IMR-90 (cell line): ENCODE data around the gene RDH13. TPM values are rescaled to one million over a fixed set of nuclear protein-coding genes. Genes with fewer than 3 reads are reported as not detected.

Source experiments
- ATAC-seq: fragments of 200-7000 bp; cut with Tn5 transposase; 2 replicates; pipeline ENCODE4 v1.9.1; 2020; ENCODE audit warnings: low read depth, mild to moderate bottlenecking, moderate library complexity
- BruUV-seq: library from RNA; stranded (reverse); fragments of 400-500 nt; replicated peaks from 2 replicates; lab custom pipeline; 2021; lab: Mats Ljungman, UMichigan
- CTCF ChIA-PET: fragments of 300-600 bp; formaldehyde crosslinking; extraction: SDS; loops from one replicate; lab custom pipeline; 2021; ENCODE audit warnings: antibody characterized with exemption; lab: Yijun Ruan, JAX
- POLR2A ChIA-PET: fragments of 300-600 bp; sonication (Branson Sonifier 250); formaldehyde crosslinking; loops from one replicate; lab custom pipeline; 2022; ENCODE audit warnings: antibody characterized with exemption; ENCODE audit not compliant: unreplicated experiment; lab: Charles Lee
- DNase-seq: peaks from one replicate; pipeline ENCODE4 v3.0.0; 2013
- H2AFZ ChIP-seq: replicated peaks from 2 replicates; pipeline ENCODE3; 2013; ENCODE audit warnings: low read length, mild to moderate bottlenecking; ENCODE audit not compliant: poor library complexity
- H2AK5ac ChIP-seq: 2 replicates; pipeline ENCODE4 v1.6.1; 2013; ENCODE audit warnings: low read depth, low read length, inconsistent platforms
- H2AK9ac ChIP-seq: replicated peaks from 2 replicates; pipeline ENCODE3; 2013; ENCODE audit warnings: mild to moderate bottlenecking, low read depth, low read length, moderate library complexity; ENCODE audit not compliant: poor library complexity
- H2BK120ac ChIP-seq: 2 replicates; pipeline ENCODE4 v1.6.1; 2013; ENCODE audit warnings: low read depth, low read length, inconsistent platforms
- H2BK15ac ChIP-seq: 3 replicates; pipeline ENCODE4 v1.6.1; 2013; ENCODE audit warnings: low read depth, low read length, inconsistent platforms
- H2BK20ac ChIP-seq: 2 replicates; pipeline ENCODE4 v1.6.1; 2013; ENCODE audit warnings: low read depth, mild to moderate bottlenecking, inconsistent platforms, low read length, moderate library complexity
- H2BK5ac ChIP-seq: 2 replicates; pipeline ENCODE4 v1.6.1; 2013; ENCODE audit warnings: mild to moderate bottlenecking, low read depth, low read length, inconsistent platforms; ENCODE audit not compliant: poor library complexity, severe bottlenecking
- H3K14ac ChIP-seq: replicated peaks from 2 replicates; pipeline ENCODE4 v1.6.1; 2013; ENCODE audit warnings: low read depth, low read length, inconsistent platforms
- H3K18ac ChIP-seq: 2 replicates; pipeline ENCODE4 v1.6.1; 2013; ENCODE audit warnings: low read depth, low read length, control low read depth
- H3K23ac ChIP-seq: 2 replicates; pipeline ENCODE4 v1.6.1; 2013; ENCODE audit warnings: low read depth, low read length, inconsistent platforms
- H3K27ac ChIP-seq: 2 replicates; pipeline ENCODE4 v1.5.1; 2013; ENCODE audit warnings: mild to moderate bottlenecking, control low read depth, low read length; ENCODE audit not compliant: insufficient read depth
- H3K27me3 ChIP-seq: 2 replicates; pipeline ENCODE4 v1.6.1; 2013; ENCODE audit warnings: low read length; ENCODE audit not compliant: control insufficient read depth, insufficient read depth
- H3K36me3 ChIP-seq: 2 replicates; pipeline ENCODE4 v1.6.1; 2013; ENCODE audit warnings: low read length, mixed read lengths; ENCODE audit not compliant: control insufficient read depth, insufficient read depth
- H3K4ac ChIP-seq: 2 replicates; pipeline ENCODE4 v1.6.1; 2013; ENCODE audit warnings: low read depth, low read length, inconsistent platforms
- H3K4me1 ChIP-seq: 2 replicates; pipeline ENCODE4 v1.6.1; 2013; ENCODE audit warnings: low read length, mixed read lengths; ENCODE audit not compliant: control insufficient read depth, insufficient read depth
- H3K4me2 ChIP-seq: 2 replicates; pipeline ENCODE4 v1.6.1; 2013; ENCODE audit warnings: low read depth, mild to moderate bottlenecking, control low read depth, low read length, moderate library complexity
- H3K4me3 ChIP-seq: 2 replicates; pipeline ENCODE4 v1.5.1; 2013; ENCODE audit warnings: low read depth, mild to moderate bottlenecking, control low read depth, low read length, moderate library complexity; ENCODE audit not compliant: insufficient read depth
- H3K56ac ChIP-seq: 2 replicates; pipeline ENCODE4 v1.6.1; 2013; ENCODE audit warnings: low read length, inconsistent platforms; ENCODE audit not compliant: insufficient read depth; ENCODE audit errors: extremely low read depth
- H3K79me1 ChIP-seq, 2 experiments: 2 replicates each; pipeline ENCODE4 v1.6.1; 2013; ENCODE audit warnings: low read length in 2 of 2, inconsistent platforms in 1 of 2, low read depth in 1 of 2
- H3K9ac ChIP-seq: 2 replicates; pipeline ENCODE4 v1.6.1; 2013; ENCODE audit warnings: low read depth, low read length, control low read depth
- H3K9me1 ChIP-seq: 2 replicates; pipeline ENCODE4 v1.6.1; 2013; ENCODE audit warnings: low read length, inconsistent platforms; ENCODE audit not compliant: insufficient read depth
- H3K9me3 ChIP-seq: 2 replicates; pipeline ENCODE4 v1.6.1; 2013; ENCODE audit warnings: low read length; ENCODE audit not compliant: control insufficient read depth, insufficient read depth
- H4K20me1 ChIP-seq: 2 replicates; pipeline ENCODE4 v1.6.1; 2013; ENCODE audit warnings: low read length, inconsistent platforms; ENCODE audit not compliant: insufficient read depth
- H4K5ac ChIP-seq: 2 replicates; pipeline ENCODE4 v1.6.1; 2013; ENCODE audit warnings: mild to moderate bottlenecking, low read depth, low read length, control low read depth
- H4K8ac ChIP-seq, 2 experiments: 2 replicates each; pipeline ENCODE4 v1.6.1; 2013; ENCODE audit warnings: low read depth in 2 of 2, low read length in 2 of 2, control low read depth in 1 of 2, inconsistent platforms in 1 of 2
- H4K91ac ChIP-seq: 2 replicates; pipeline ENCODE4 v1.6.1; 2013; ENCODE audit warnings: low read depth, low read length, inconsistent platforms; ENCODE audit not compliant: insufficient read depth
- BHLHE40 ChIP-seq: fragments of 150-350 bp; IDR thresholded peaks from 2 replicates; pipeline ENCODE4 v1.6.1; 2016; ENCODE audit warnings: mild to moderate bottlenecking, low read depth, low read length
- CEBPB ChIP-seq: IDR thresholded peaks from 2 replicates; pipeline ENCODE4 v1.6.1; 2012; ENCODE audit warnings: low read depth, low read length, improper control_type of control experiment
- CHD1 ChIP-seq: IDR thresholded peaks from 2 replicates; pipeline ENCODE4 v1.6.1; 2012; ENCODE audit warnings: low read depth, low read length, improper control_type of control experiment
- CTCF ChIP-seq: conservative IDR thresholded peaks from 2 replicates; pipeline ENCODE4 v1.5.1; 2012; ENCODE audit warnings: mild to moderate bottlenecking, low read depth, low read length, improper control_type of control experiment
- ELK1 ChIP-seq: fragments of 150-350 bp; IDR thresholded peaks from 2 replicates; pipeline ENCODE4 v1.6.1; 2016; ENCODE audit warnings: low read depth, mild to moderate bottlenecking, low read length, moderate library complexity, borderline replicate concordance
- FOS ChIP-seq: fragments of 150-350 bp; IDR thresholded peaks from 2 replicates; pipeline ENCODE4 v1.6.1; 2016; ENCODE audit warnings: low read depth, low read length
- MAFK ChIP-seq: IDR thresholded peaks from 2 replicates; pipeline ENCODE4 v1.6.1; 2012; ENCODE audit warnings: low read depth, low read length, improper control_type of control experiment
- MAZ ChIP-seq: IDR thresholded peaks from 2 replicates; pipeline ENCODE4 v1.6.1; 2012; ENCODE audit warnings: low read depth, mild to moderate bottlenecking, low read length, improper control_type of control experiment, moderate library complexity, borderline replicate concordance
- MXI1 ChIP-seq: IDR thresholded peaks from 2 replicates; pipeline ENCODE4 v1.6.1; 2012; ENCODE audit warnings: low read depth, mild to moderate bottlenecking, low read length, moderate library complexity, borderline replicate concordance
- NFE2L2 ChIP-seq: fragments of 150-350 bp; IDR thresholded peaks from 2 replicates; pipeline ENCODE4 v1.6.1; 2016; ENCODE audit warnings: low read depth, mild to moderate bottlenecking, low read length
- POLR2A ChIP-seq: IDR thresholded peaks from 2 replicates; pipeline ENCODE4 v1.6.1; 2012; ENCODE audit warnings: mild to moderate bottlenecking, low read depth, low read length
- RAD21 ChIP-seq: IDR thresholded peaks from 2 replicates; pipeline ENCODE4 v1.6.1; 2012; ENCODE audit warnings: low read length, improper control_type of control experiment
- RCOR1 ChIP-seq: IDR thresholded peaks from 2 replicates; pipeline ENCODE4 v1.6.1; 2012; ENCODE audit warnings: mild to moderate bottlenecking, low read length, improper control_type of control experiment; ENCODE audit not compliant: insufficient replicate concordance
- RFX5 ChIP-seq: IDR thresholded peaks from 2 replicates; pipeline ENCODE4 v1.8.0; 2012; ENCODE audit warnings: low read depth, mild to moderate bottlenecking, low read length, moderate library complexity
- SMC3 ChIP-seq: fragments of 150-350 bp; IDR thresholded peaks from 2 replicates; pipeline ENCODE4 v1.6.1; 2016; ENCODE audit warnings: low read depth, mild to moderate bottlenecking, antibody characterized with exemption, low read length, moderate library complexity
- USF2 ChIP-seq: fragments of 150-350 bp; IDR thresholded peaks from 2 replicates; pipeline ENCODE4 v1.6.1; 2017; ENCODE audit warnings: mild to moderate bottlenecking, antibody characterized with exemption, low read length, low read depth
- WGBS, 2 experiments: methylation state at CpG; one replicate each; pipeline versions ENCODE4 v1.1.5 to v1.1.7; 2013; ENCODE audit warnings: missing lambda C conversion rate in 2 of 2; ENCODE audit not compliant: insufficient read length in 1 of 2; ENCODE audit errors: extremely low coverage in 2 of 2; 5-methylcytosine and 5-hydroxymethylcytosine counted together
- dilution Hi-C: fragments of 300-500 bp; cut with HindIII; formaldehyde crosslinking; loops from one replicate; pipeline ENCODE4 v1.14.3; 2018; ENCODE audit warnings: low sequenced_read_pairs; ENCODE audit not compliant: unreplicated experiment
- in situ Hi-C: fragments of 300-500 bp; cut with MboI; formaldehyde crosslinking; loops from 3 replicates; pipeline ENCODE4 v1.14.3; 2019; ENCODE audit warnings: low sequenced_read_pairs, inconsistent platforms, mixed read lengths
- intact Hi-C: fragments of 100-400 bp; cut with micrococcal nuclease; formaldehyde crosslinking; loops from 2 replicates; pipeline ENCODE4 v1.10.0; 2022
- polyA plus RNA-seq, 3 experiments: library from polyadenylated mRNA; depleted of rRNA; stranded (reverse); fragments of >200 nt; gene quantifications; 2 replicates each; pipeline ENCODE4 v1.2.3, GENCODE V29; 2012; ENCODE audit warnings: low replicate concordance in 1 of 3
- total RNA-seq: library from RNA; depleted of rRNA; stranded (reverse); fragments of >200 nt; gene quantifications from 2 replicates; pipeline ENCODE4 v1.2.3, GENCODE V29; 2012

Gene RDH13
- total and polyA plus RNA-seq, 2 of the 4 experiments (the other 2 are of a cell fraction), result 7.5 to 7.8 TPM

GRCh38 chr19:55034751-55035150 lies 28.2 kb downstream of the RDH13 start:
- 78% methylated on average over 6 of the region's 13 CpGs; no CpG with 5 or more reads in 1 of the 2 experiments for WGBS, 2 experiments
- BruUV-seq, result no TSS peak

More at GRCh38 chr19:55034751-55035150, 28.2 kb downstream of the RDH13 start:
- Histone ChIP-seq H4K5ac (no peak overlapping the region), H3K23ac (no peak overlapping the region), H3K14ac (no peak overlapping the region), H3K27ac (no peak overlapping the region), H3K9me1 (no peaks in the 10 kb centered on the region), H4K20me1 (no peaks in the 10 kb centered on the region), H2BK15ac (no peak overlapping the region), H2BK20ac (no peak overlapping the region), H3K56ac (no peak overlapping the region), H3K4me1 (no peaks in the 10 kb centered on the region), H3K18ac (no peak overlapping the region), H3K36me3 (no peaks in the 10 kb centered on the region), H4K8ac (no peak overlapping the region), H4K91ac (no peak overlapping the region), H2AFZ (no peak overlapping the region), H3K79me1 (no peaks in the 10 kb centered on the region), H3K27me3 (no peaks in the 10 kb centered on the region), H3K4me2 (no peak overlapping the region), H3K4me3 (no peak overlapping the region), H3K4ac (no peak overlapping the region), H2BK120ac (no peak overlapping the region), H3K9me3 (peaks cover 10% of the 10 kb centered on the region; the same call in 1 of the 2 replicates), H2AK5ac (no peak overlapping the region), H2BK5ac (no peak overlapping the region), H3K9ac (no peak overlapping the region), H2AK9ac (no peak overlapping the region)
- CTCF ChIA-PET, result no interaction called here
- in situ Hi-C loops, result no loop called here
- DNase-seq (no peak), ATAC-seq (no peak)
- TF ChIP-seq USF2 (no peak), CEBPB (no peak), CHD1 (no peak), RFX5 (no peak), BHLHE40 (no peak), FOS (no peak), RCOR1 (no peak), SMC3 (no peak), CTCF (no peak), MAZ (no peak), NFE2L2 (no peak), MAFK (no peak), MXI1 (no peak), RAD21 (no peak), POLR2A (no peak), ELK1 (no peak)
- dilution Hi-C loops, result no loop called here
- POLR2A ChIA-PET, result no interaction called here
- intact Hi-C loops, result no loop called here
